Superior temporal gyrus (tissue), 1 donor: ENCODE measurements around the gene FAM110C.
A peak's percentile ranks its signal among the peaks of the same experiment; 100 is the strongest.
"Not testable (repeated sequence)": the region's sequence is repeated elsewhere in the genome, so short reads cannot be mapped to it uniquely, and the experiment has no call there.

Source experiments
- DNase-seq: peaks from one replicate; pipeline ENCODE4 v3.0.0-alpha.2; 2016; ENCODE audit errors: extremely low spot score

The FAM110C gene

GRCh38 chr2:44748-45341 is 1.5 kb downstream of the FAM110C start:
- peak; percentile 22 for DNase-seq

GRCh38 chr2:42788-43187 is 3.5 kb downstream of the FAM110C start:
- no peak for DNase-seq

- no peak for DNase-seq
These were observed 5.8 kb downstream of the FAM110C start for GRCh38 chr2:40465-40864.

GRCh38 chr2:38155-38554 is 8.2 kb downstream of the FAM110C start:
- DNase-seq = no peak

- DNase-seq = no peak
These were observed 10.0 kb downstream of the FAM110C start for GRCh38 chr2:36318-36717.

GRCh38 chr2:35852-36251 is 10.5 kb downstream of the FAM110C start:
- DNase-seq = no peak

GRCh38 chr2:33620-34019 is 12.7 kb downstream of the FAM110C start:
- no peak for DNase-seq

- no peak for DNase-seq
These were observed 14.2 kb downstream of the FAM110C start for GRCh38 chr2:32068-32467.

- no peak for DNase-seq
These were observed 17.1 kb downstream of the FAM110C start for GRCh38 chr2:29253-29652.

GRCh38 chr2:28406-28975 is 17.8 kb downstream of the FAM110C start:
- DNase-seq = no peak

GRCh38 chr2:26891-27290 is 19.4 kb downstream of the FAM110C start:
- no peak for DNase-seq

- no peak for DNase-seq
These were observed 20.8 kb downstream of the FAM110C start for GRCh38 chr2:25543-25942.

- not testable (repeated sequence) for DNase-seq
These were observed 21.7 kb downstream of the FAM110C start for GRCh38 chr2:24591-24990.

- DNase-seq = no peak
These were observed 22.2 kb downstream of the FAM110C start for GRCh38 chr2:24107-24506.

- no peak for DNase-seq
These were observed 23.0 kb downstream of the FAM110C start for GRCh38 chr2:23283-23682.

GRCh38 chr2:22244-22643 is 24.1 kb downstream of the FAM110C start:
- not testable (repeated sequence) for DNase-seq

GRCh38 chr2:20259-20658 is 26.0 kb downstream of the FAM110C start:
- not testable (repeated sequence) for DNase-seq

GRCh38 chr2:19505-19904 is 26.8 kb downstream of the FAM110C start:
- no peak for DNase-seq

- DNase-seq = peak; percentile 41
These were observed 27.7 kb downstream of the FAM110C start for GRCh38 chr2:18402-19271.

- DNase-seq = not testable (repeated sequence)
These were observed 30.4 kb downstream of the FAM110C start for GRCh38 chr2:15916-16315.

- DNase-seq = no peak
These were observed 34.9 kb downstream of the FAM110C start for GRCh38 chr2:11248-11941.

GRCh38 chr2:10222-10875 is 36.0 kb downstream of the FAM110C start:
- no peak for DNase-seq
